Cardiac fibroblast (primary cell): Measurements from ENCODE around the gene GDE1.

Source experiments
- DNase-seq, 2 donors: peaks; one replicate each; pipeline versions ENCODE4 v3.0.0 to v3.0.0-alpha.2; 2010; ENCODE audit warnings: low read depth in 2 of 2
- H3K4me3 ChIP-seq, 2 donors: replicated peaks in 1 of 2; 1 replicate in 1 of 2; 2 replicates in 1 of 2; pipeline ENCODE4 v1.5.1; 2011; ENCODE audit warnings: low read depth in 2 of 2, low read length in 2 of 2, mild to moderate bottlenecking in 2 of 2, moderate library complexity in 1 of 2
- CTCF ChIP-seq: IDR thresholded peaks from one replicate; pipeline ENCODE4 v1.5.1; 2011; ENCODE audit warnings: low read depth, mild to moderate bottlenecking, low read length, inconsistent platforms

Gene GDE1

GRCh38 chr16:19481769-19482168 is 40.1 kb downstream of the GDE1 start:
- TF ChIP-seq CTCF: no peak
- DNase-seq: no peak
- no peak overlapping the region for H3K4me3 ChIP-seq

DNA sequence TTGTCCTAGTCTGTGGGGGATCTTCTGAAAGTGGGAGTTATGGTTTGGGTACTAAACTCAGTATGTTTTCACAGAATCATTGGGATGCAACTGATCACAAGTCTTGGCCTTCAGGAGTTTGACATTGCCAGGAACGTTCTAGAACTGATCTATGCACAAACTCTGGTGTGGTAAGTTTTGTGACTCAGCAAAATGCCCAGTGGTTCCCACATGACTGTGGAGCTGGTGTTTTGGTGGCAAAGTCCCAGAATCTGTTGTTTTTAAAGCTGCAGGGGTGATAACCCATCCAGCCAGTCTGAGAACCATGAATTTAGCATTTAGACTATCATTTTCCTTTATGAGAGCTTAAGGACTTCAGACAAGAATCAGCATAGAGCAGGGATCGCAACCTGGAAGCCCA is 40.6 kb downstream of the GDE1 start:
- peak; percentile 10 to 23 for DNase-seq
- TF ChIP-seq CTCF: no peak
- no peak overlapping the region for H3K4me3 ChIP-seq

DNA sequence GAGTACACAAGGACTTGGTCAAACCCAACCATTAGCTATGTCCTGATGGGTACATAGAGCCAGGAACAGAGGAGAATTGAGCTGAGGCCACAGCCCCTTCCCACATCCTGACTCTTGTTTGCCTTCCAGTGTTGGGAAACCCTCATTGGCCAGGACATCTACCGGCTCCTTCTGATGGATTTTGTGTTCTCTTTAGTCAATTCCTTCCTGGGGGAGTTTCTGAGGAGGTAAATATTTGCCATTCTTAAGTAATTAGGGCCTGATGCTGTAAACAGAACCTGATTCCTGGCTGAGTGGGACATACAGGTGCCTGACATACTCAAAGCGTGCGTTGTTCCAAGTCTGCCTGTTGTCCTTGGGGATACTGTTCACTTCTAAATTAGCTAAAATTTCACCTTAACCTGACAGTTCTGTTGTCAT is 42.6 kb downstream of the GDE1 start:
- no peak overlapping the region for H3K4me3 ChIP-seq
- no peak for TF ChIP-seq CTCF
- DNase-seq: no peak

DNA sequence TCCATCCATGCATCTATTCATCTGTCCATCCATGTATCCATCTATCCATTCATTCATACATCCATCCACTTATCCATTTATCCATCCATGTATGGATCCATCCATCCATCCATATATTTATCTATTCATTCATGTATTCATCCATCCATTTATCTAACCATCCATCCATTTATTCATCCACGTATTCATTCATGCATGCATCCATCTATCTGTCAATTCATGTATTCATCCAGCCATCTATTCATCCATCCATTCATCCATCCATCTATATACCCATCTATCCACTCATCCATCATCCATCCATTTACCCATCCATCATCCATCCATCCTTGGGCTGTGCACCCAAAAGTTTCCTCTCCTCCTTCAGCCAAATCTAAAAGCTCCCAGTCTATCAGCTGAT is 43.4 kb downstream of the GDE1 start:
- no peak overlapping the region for H3K4me3 ChIP-seq
- TF ChIP-seq CTCF: no peak
- no peak for DNase-seq

GRCh38 chr16:19474617-19475016 is 47.3 kb downstream of the GDE1 start:
- DNase-seq: no peak
- H3K4me3 ChIP-seq: no peak overlapping the region
- TF ChIP-seq CTCF: no peak

- DNase-seq: no peak
- no peak for TF ChIP-seq CTCF
- H3K4me3 ChIP-seq: no peak overlapping the region
Measured at GRCh38 chr16:19472482-19472881, 49.4 kb downstream of the GDE1 start.

DNA sequence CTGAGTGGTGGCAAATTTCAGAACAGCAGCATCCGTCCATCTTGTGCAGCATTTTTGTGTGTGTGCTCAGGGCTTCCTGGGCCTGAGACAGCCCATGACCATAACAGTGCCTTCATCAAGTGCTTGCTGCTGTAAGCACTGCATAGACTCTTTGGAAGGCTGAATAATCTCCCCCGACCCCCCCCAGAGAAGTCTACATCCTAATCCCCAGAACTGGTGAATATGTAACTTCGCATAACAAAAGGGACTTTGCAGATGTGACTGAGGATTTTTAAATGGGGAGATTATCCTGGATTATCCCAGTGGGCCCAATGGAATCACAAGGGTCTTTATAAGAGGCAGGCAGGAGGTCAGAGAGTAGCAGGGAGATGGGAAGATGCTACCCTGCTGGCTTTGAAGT is 53.6 kb downstream of the GDE1 start:
- no peak overlapping the region for H3K4me3 ChIP-seq
- TF ChIP-seq CTCF: no peak
- DNase-seq: no peak
